GM12878 (cell line): Measurements from ENCODE around the gene UBAP1L.

ENCODE experiments used
- BCL11A ChIP-seq: IDR thresholded peaks from 2 replicates; pipeline ENCODE4 v1.6.1; 2011; ENCODE audit warnings: low read depth, low read length
- BCL3 ChIP-seq: IDR thresholded peaks from 2 replicates; pipeline ENCODE4 v1.6.1; 2011; ENCODE audit warnings: borderline replicate concordance, low read depth, mild to moderate bottlenecking, moderate library complexity, low read length; ENCODE audit not compliant: insufficient read depth, poor library complexity, severe bottlenecking
- CEBPZ ChIP-seq: fragments of 150-350 bp; IDR thresholded peaks from 2 replicates; pipeline ENCODE4 v1.6.1; 2016; ENCODE audit warnings: low read depth, low read length
- CHD2 ChIP-seq: IDR thresholded peaks from 2 replicates; pipeline ENCODE4 v1.6.1; 2011; ENCODE audit warnings: low read depth, low read length, improper control_type of control experiment, borderline replicate concordance
- CTCF ChIP-seq, 3 experiments: IDR thresholded peaks in 2 of 3; conservative IDR thresholded peaks in 1 of 3; 2 replicates each; pipeline ENCODE4 v1.5.1; 2011; ENCODE audit warnings: low read depth in 3 of 3, low read length in 3 of 3, mild to moderate bottlenecking in 3 of 3, control low read depth in 2 of 3, moderate library complexity in 2 of 3, inconsistent platforms in 1 of 3, mixed read lengths in 1 of 3; ENCODE audit not compliant: control insufficient read depth in 2 of 3, insufficient read depth in 1 of 3; ENCODE audit errors: extremely low read depth in 1 of 3
- EZH2 ChIP-seq: IDR thresholded peaks from 2 replicates; pipeline ENCODE4 v1.6.1; 2012; ENCODE audit warnings: low read depth, mild to moderate bottlenecking, control low read depth, inconsistent platforms, low read length, borderline replicate concordance; ENCODE audit not compliant: control insufficient read depth
- HDAC6 ChIP-seq: fragments of 200-600 bp; sonication (generic); IDR thresholded peaks from one replicate; pipeline ENCODE4 v1.8.0; 2017; ENCODE audit warnings: antibody characterized with exemption; ENCODE audit not compliant: unreplicated experiment
- MEF2A ChIP-seq: IDR thresholded peaks from 2 replicates; pipeline ENCODE4 v1.6.1; 2011; ENCODE audit warnings: low read depth, mild to moderate bottlenecking, low read length, moderate library complexity; ENCODE audit not compliant: insufficient read depth
- NR2C2 ChIP-seq: IDR thresholded peaks from 2 replicates; pipeline ENCODE4 v1.6.1; 2011; ENCODE audit warnings: borderline replicate concordance, low read depth; ENCODE audit not compliant: control insufficient read depth, insufficient read length
- PBX3 ChIP-seq: IDR thresholded peaks from 2 replicates; pipeline ENCODE4 v1.6.1; 2011; ENCODE audit warnings: mild to moderate bottlenecking, low read depth, low read length, moderate library complexity; ENCODE audit not compliant: insufficient replicate concordance
- POLR2A ChIP-seq: IDR thresholded peaks from 2 replicates; pipeline ENCODE4 v1.6.1; 2011; ENCODE audit warnings: low read depth, mild to moderate bottlenecking, low read length
- POLR2AphosphoS5 ChIP-seq: IDR thresholded peaks from 2 replicates; pipeline ENCODE4 v1.6.1; 2011; ENCODE audit warnings: mild to moderate bottlenecking, low read length, inconsistent platforms
- ZBTB40 ChIP-seq: fragments of 450-650 bp; IDR thresholded peaks from 2 replicates; pipeline ENCODE4 v1.6.1; 2016; ENCODE audit warnings: mild to moderate bottlenecking, moderate library complexity, borderline replicate concordance

- TF ChIP-seq HDAC6 = no peak
- TF ChIP-seq CTCF (IDR thresholded peaks at IDR 0.05 in 2 of 3, conservative IDR thresholded peaks at IDR 0.05 in 1 of 3; ENCODE audit: control insufficient read depth in 2 of 3, extremely low read depth in 1 of 3, insufficient read depth in 1 of 3, low read depth in 3 of 3, low read length in 3 of 3) = no peak
- TF ChIP-seq POLR2A = no peak
- TF ChIP-seq BCL3 = no peak
- no peak for TF ChIP-seq CHD2
- TF ChIP-seq NR2C2 = no peak
- no peak for TF ChIP-seq MEF2A
- TF ChIP-seq PBX3 = no peak
- no peak for TF ChIP-seq POLR2AphosphoS5
- TF ChIP-seq CEBPZ = no peak
- no peak for TF ChIP-seq BCL11A
- TF ChIP-seq ZBTB40 = no peak
- no peak for TF ChIP-seq EZH2
Observed at GRCh38 chr15:65154720-65155119, 39.7 kb upstream of the UBAP1L start.
